K562 (cell line): Measurements from ENCODE around the gene DCAF15. TPM values are rescaled to one million over a fixed set of nuclear protein-coding genes. Genes with fewer than 3 reads are reported as not detected.

Experiments used
- ATF7 ChIP-seq: fragments of 450-650 bp; IDR thresholded peaks from 2 replicates; pipeline ENCODE4 v1.7.1; 2014; ENCODE audit warnings: mild to moderate bottlenecking, moderate library complexity
- CXXC5 ChIP-seq: fragments of 250-450 bp; sonication (Bioruptor Pico); IDR thresholded peaks from 2 replicates; pipeline ENCODE4 v1.8.0; 2022; ENCODE audit warnings: inconsistent platforms, mild to moderate bottlenecking, moderate library complexity
- FOXJ3 ChIP-seq: sonication (generic); formaldehyde crosslinking; IDR thresholded peaks from 2 replicates; pipeline ENCODE4 v1.4.0; 2020; ENCODE audit warnings: mild to moderate bottlenecking, missing genetic modification reagents
- HCFC1 ChIP-seq: IDR thresholded peaks from 2 replicates; pipeline ENCODE4 v1.6.1; 2012; ENCODE audit warnings: low read depth, low read length, improper control_type of control experiment
- HDAC6 ChIP-seq: IDR thresholded peaks from 2 replicates; pipeline ENCODE4 v1.6.1; 2012; ENCODE audit warnings: low read depth, mild to moderate bottlenecking, control low read depth, inconsistent platforms, low read length, moderate library complexity
- MLLT1 ChIP-seq, 2 experiments: fragments of 450-650 bp; IDR thresholded peaks; 2 replicates each; pipeline ENCODE4 v1.6.1; 2016
- MTA3 ChIP-seq: fragments of 450-650 bp; formaldehyde crosslinking; IDR thresholded peaks from 2 replicates; pipeline ENCODE4 v1.6.1; 2017; ENCODE audit warnings: mild to moderate bottlenecking, borderline replicate concordance
- RB1 ChIP-seq: fragments of 450-650 bp; IDR thresholded peaks from 2 replicates; pipeline ENCODE4 v1.6.1; 2017; ENCODE audit warnings: low read depth, mild to moderate bottlenecking
- SRF ChIP-seq, 2 experiments: fragments of 250-450, 450-650 bp in 1 of 2; sonication (Bioruptor Pico) in 1 of 2; sonication (generic) in 1 of 2; formaldehyde crosslinking; IDR thresholded peaks; 2 replicates each; pipeline versions ENCODE4 v1.5.0 to v1.5.1; 2020 to 2022; ENCODE audit warnings: mild to moderate bottlenecking in 1 of 2, missing genetic modification reagents in 1 of 2
- SUPT5H ChIP-seq: fragments of 450-650 bp; IDR thresholded peaks from 2 replicates; pipeline ENCODE4 v1.6.1; 2016
- THAP7 ChIP-seq: fragments of 250-450 bp; sonication (Bioruptor Pico); IDR thresholded peaks from 2 replicates; pipeline ENCODE4 v1.5.0; 2021
- TRIM28 ChIP-seq: fragments of 450-650 bp; IDR thresholded peaks from 2 replicates; pipeline ENCODE4 v1.6.1; 2017
- ZBTB11 ChIP-seq, 3 experiments: fragments of 200-800 bp in 1 of 3; fragments of 250-450 bp in 1 of 3; fragments of 450-650 bp in 1 of 3; sonication (Bioruptor Pico) in 1 of 3; sonication (Bioruptor generic) in 1 of 3; formaldehyde crosslinking in 1 of 3; IDR thresholded peaks; 2 replicates each; pipeline versions ENCODE4 v1.6.1 to v1.8.0; 2016 to 2022; ENCODE audit warnings: mild to moderate bottlenecking in 2 of 3, missing genetic modification characterization in 2 of 3, missing compliant biosample characterization in 1 of 3, moderate library complexity in 1 of 3
- ZFP1 ChIP-seq: fragments of 450-650 bp; formaldehyde crosslinking; IDR thresholded peaks from 2 replicates; pipeline ENCODE4 v1.4.0; 2020; ENCODE audit warnings: mild to moderate bottlenecking, mixed read lengths
- ZNF23 ChIP-seq: fragments of 250-450 bp; sonication (Bioruptor Pico); IDR thresholded peaks from 2 replicates; pipeline ENCODE4 v1.4.0; 2020; ENCODE audit warnings: mild to moderate bottlenecking
- ZNF592 ChIP-seq: fragments of 450-650 bp; IDR thresholded peaks from 2 replicates; pipeline ENCODE4 v1.6.1; 2017; ENCODE audit warnings: antibody characterized with exemption, mild to moderate bottlenecking
- ZNF668 ChIP-seq: fragments of 250-450 bp; sonication (Bioruptor Pico); IDR thresholded peaks from 2 replicates; pipeline ENCODE4 v1.8.0; 2022; ENCODE audit warnings: mild to moderate bottlenecking, inconsistent platforms
- ZNF79 ChIP-seq: fragments of 250-450 bp; sonication (Bioruptor Pico); IDR thresholded peaks from 2 replicates; pipeline ENCODE4 v1.4.0; 2020; ENCODE audit warnings: low read depth, mild to moderate bottlenecking, moderate library complexity
- polyA plus RNA-seq, 8 experiments: library from polyadenylated mRNA; depleted of rRNA in 4 of 8; stranded (reverse) in 5 of 8; unstranded in 3 of 8; fragments of >200 nt; fragmentation: Nextera tagmentation in 2 of 8; fragmentation: Illumina TruSeq in 1 of 8; extraction: Ambion mirVana in 2 of 8; extraction: Trizol in 1 of 8; gene quantifications; 2 replicates each; pipeline versions ENCODE4 v1.2.1 to v1.2.3, GENCODE V29; 2011 to 2014; ENCODE audit warnings: inconsistent platforms in 1 of 8, missing spikeins in 1 of 8
- total RNA-seq, 7 experiments: library from RNA; depleted of rRNA in 6 of 7; stranded (reverse); fragments of >200 nt in 6 of 7; fragmentation: Illumina TruSeq in 2 of 7; extraction: Trizol in 2 of 7; gene quantifications; 2 replicates each; pipeline versions ENCODE4 v1.2.1 to v1.2.3, GENCODE V29; 2011 to 2021; ENCODE audit warnings: low replicate concordance in 1 of 7

Gene DCAF15
- total and polyA plus RNA-seq, 9 of the 15 experiments (the other 6 are each of a cell fraction or from before 2014, with no cell fraction given): 0.17 to 68.5 (median 27.7) TPM

- TF ChIP-seq CXXC5 (CRISPR knock-in tag): peak; percentile 99
- TF ChIP-seq MTA3: peak; percentile 72; the same call in 1 of the 2 replicates
- peak; percentile 76 for TF ChIP-seq SUPT5H
- peak; percentile 80 for TF ChIP-seq ATF7
- no peak for TF ChIP-seq ZFP1 (CRISPR knock-in tag)
- no peak for TF ChIP-seq ZNF79
- TF ChIP-seq HDAC6: no peak
- TF ChIP-seq HCFC1: peak; percentile 98
- TF ChIP-seq THAP7 (CRISPR knock-in tag): no peak
- peak in 2 of 3 experiments; percentile 41 to 68; a peak in 2 of 6 replicates for TF ChIP-seq ZBTB11 (CRISPR knock-in tag; IDR thresholded peaks at IDR 0.05)
- TF ChIP-seq RB1: peak; percentile 99
- TF ChIP-seq ZNF592: peak; percentile 95
- TF ChIP-seq SRF (CRISPR knock-in tag; IDR thresholded peaks at IDR 0.05): peak in 1 of 2 experiments; percentile 45; a peak in 1 of 4 replicates
- 0 out of 2 replicates have a peak, but pooled peaks have one; percentile 33 for TF ChIP-seq ZNF668 (CRISPR knock-in tag)
- no peak for TF ChIP-seq FOXJ3
- TF ChIP-seq ZNF23 (CRISPR knock-in tag): no peak
- no peak for TF ChIP-seq TRIM28
- TF ChIP-seq MLLT1 (IDR thresholded peaks at IDR 0.05): peak in 1 of 2 experiments; percentile 6; a peak in 1 of 4 replicates
Observed at GRCh38 chr19:13905634-13906520, 46.4 kb upstream of the DCAF15 start, which contains the start of the genes BRME1 and CC2D1A (continued).
